SU-DHL-6 (cell line): ENCODE data around the gene FRRS1L.

Experiments used
- H2AFZ ChIP-seq: fragments of 200-600 bp; sonication (generic); 2 replicates; pipeline ENCODE4 v1.6.1; 2014; ENCODE audit warnings: low read depth, mild to moderate bottlenecking, moderate library complexity, mixed read lengths, antibody characterized with exemption, low read length; ENCODE audit not compliant: severe bottlenecking
- H3F3A ChIP-seq: fragments of 200-600 bp; shearing (Covaris generic); 2 replicates; pipeline ENCODE4 v1.6.0; 2016; ENCODE audit warnings: antibody characterized with exemption, mild to moderate bottlenecking; ENCODE audit not compliant: insufficient read depth
- H3K27ac ChIP-seq: fragments of 200-600 bp; sonication (generic); 2 replicates; pipeline ENCODE4 v1.5.1; 2016; ENCODE audit warnings: low read depth, mild to moderate bottlenecking, low read length, moderate library complexity, mixed read lengths
- H3K27me3 ChIP-seq: fragments of 200-600 bp; sonication (generic), shearing (Covaris generic); 2 replicates; pipeline ENCODE4 v1.6.0; 2014; ENCODE audit warnings: mild to moderate bottlenecking, low read length
- H3K36me3 ChIP-seq: fragments of 200-600 bp; sonication (generic); 2 replicates; pipeline ENCODE4 v1.6.1; 2014; ENCODE audit warnings: mild to moderate bottlenecking, low read length, mixed read lengths
- H3K4me2 ChIP-seq: fragments of 300-600, 200-600 bp; shearing (Covaris generic), sonication (generic); 2 replicates; pipeline ENCODE4 v1.6.0; 2014; ENCODE audit warnings: low read length, low read depth, mild to moderate bottlenecking; ENCODE audit not compliant: poor library complexity, severe bottlenecking
- H3K4me3 ChIP-seq: fragments of 200-600 bp; sonication (generic); 2 replicates; pipeline ENCODE4 v1.5.1; 2014; ENCODE audit warnings: antibody characterized with exemption, low read length, mild to moderate bottlenecking, mixed read lengths; ENCODE audit not compliant: insufficient read depth, poor library complexity, severe bottlenecking
- H3K79me2 ChIP-seq: fragments of 200-600 bp; sonication (generic); 2 replicates; pipeline ENCODE4 v1.6.1; 2014; ENCODE audit warnings: mild to moderate bottlenecking, low read length, moderate library complexity; ENCODE audit not compliant: insufficient read depth
- H3K9ac ChIP-seq: fragments of 200-600 bp; sonication (generic); 2 replicates; pipeline ENCODE4 v1.7.0; 2014; ENCODE audit warnings: mild to moderate bottlenecking, low read length
- H3K9me2 ChIP-seq: fragments of 200-600 bp; sonication (generic); replicated peaks from 2 replicates; pipeline ENCODE4 v1.6.1; 2014; ENCODE audit warnings: low read length; ENCODE audit not compliant: insufficient read depth
- H3K9me3 ChIP-seq: fragments of 200-600 bp; sonication (generic); 2 replicates; pipeline ENCODE4 v1.6.1; 2014; ENCODE audit warnings: low read length, mixed read lengths; ENCODE audit not compliant: insufficient read depth
- H4K20me1 ChIP-seq: fragments of 200-600 bp; sonication (generic); 2 replicates; pipeline ENCODE4 v1.6.1; 2014; ENCODE audit warnings: low read depth, mild to moderate bottlenecking, antibody characterized with exemption, low read length, moderate library complexity, mixed read lengths
- EZH2phosphoT487 ChIP-seq: fragments of 200-600 bp; sonication (generic), shearing (Covaris generic); conservative IDR thresholded peaks from 2 replicates; pipeline ENCODE4 v1.6.1; 2018; ENCODE audit warnings: mild to moderate bottlenecking, antibody characterized with exemption, low read length, moderate library complexity, mixed read lengths
- TF ChIP-seq, protein P1 (sequence below): fragments of 200-600 bp; sonication (generic); IDR thresholded peaks from one replicate; pipeline ENCODE4 v1.5.1; 2017; ENCODE audit warnings: antibody characterized with exemption, mild to moderate bottlenecking, low read length, moderate library complexity; ENCODE audit not compliant: insufficient read depth, poor library complexity, severe bottlenecking

Gene FRRS1L

DNA sequence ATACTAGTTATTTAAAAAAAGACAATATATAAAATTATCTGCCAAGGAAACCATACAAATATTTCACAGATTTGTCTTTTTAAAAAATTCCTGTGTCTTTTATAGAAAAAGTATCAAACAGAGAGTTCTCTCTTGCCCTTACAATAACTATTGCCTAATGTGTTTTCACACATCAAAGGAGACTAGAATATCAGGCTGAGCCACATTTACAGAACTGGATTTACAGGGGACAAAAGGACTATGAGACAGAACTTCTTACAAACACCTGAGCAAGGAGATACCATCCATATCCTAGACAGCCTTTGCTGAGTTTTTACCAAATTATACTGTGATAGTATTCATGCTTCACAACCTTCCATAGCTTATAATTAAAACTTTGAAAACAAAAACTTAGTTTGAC lies 81.5 kb downstream of the FRRS1L start:
- Histone ChIP-seq H3K4me3 (no peak overlapping the region), H3K79me2 (peaks cover 4% of the 10 kb centered on the region; the same call in 1 of the 2 replicates), H3K9me2 (no peaks in the 10 kb centered on the region), H3F3A (0 out of 2 replicates have a peak, but pooled peaks cover 3% of the 10 kb centered on the region), H3K27ac (no peak overlapping the region), H2AFZ (no peak overlapping the region), H4K20me1 (peaks cover 4% of the 10 kb centered on the region; the same call in 1 of the 2 replicates), H3K27me3 (no peaks in the 10 kb centered on the region), H3K9me3 (no peaks in the 10 kb centered on the region), H3K4me2 (no peak overlapping the region), H3K36me3 (peaks cover 76% of the 10 kb centered on the region), H3K9ac (no peak overlapping the region)
- TF ChIP-seq, protein P1, sequence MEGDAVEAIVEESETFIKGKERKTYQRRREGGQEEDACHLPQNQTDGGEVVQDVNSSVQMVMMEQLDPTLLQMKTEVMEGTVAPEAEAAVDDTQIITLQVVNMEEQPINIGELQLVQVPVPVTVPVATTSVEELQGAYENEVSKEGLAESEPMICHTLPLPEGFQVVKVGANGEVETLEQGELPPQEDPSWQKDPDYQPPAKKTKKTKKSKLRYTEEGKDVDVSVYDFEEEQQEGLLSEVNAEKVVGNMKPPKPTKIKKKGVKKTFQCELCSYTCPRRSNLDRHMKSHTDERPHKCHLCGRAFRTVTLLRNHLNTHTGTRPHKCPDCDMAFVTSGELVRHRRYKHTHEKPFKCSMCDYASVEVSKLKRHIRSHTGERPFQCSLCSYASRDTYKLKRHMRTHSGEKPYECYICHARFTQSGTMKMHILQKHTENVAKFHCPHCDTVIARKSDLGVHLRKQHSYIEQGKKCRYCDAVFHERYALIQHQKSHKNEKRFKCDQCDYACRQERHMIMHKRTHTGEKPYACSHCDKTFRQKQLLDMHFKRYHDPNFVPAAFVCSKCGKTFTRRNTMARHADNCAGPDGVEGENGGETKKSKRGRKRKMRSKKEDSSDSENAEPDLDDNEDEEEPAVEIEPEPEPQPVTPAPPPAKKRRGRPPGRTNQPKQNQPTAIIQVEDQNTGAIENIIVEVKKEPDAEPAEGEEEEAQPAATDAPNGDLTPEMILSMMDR, result no peak
- no peak for TF ChIP-seq EZH2phosphoT487

DNA sequence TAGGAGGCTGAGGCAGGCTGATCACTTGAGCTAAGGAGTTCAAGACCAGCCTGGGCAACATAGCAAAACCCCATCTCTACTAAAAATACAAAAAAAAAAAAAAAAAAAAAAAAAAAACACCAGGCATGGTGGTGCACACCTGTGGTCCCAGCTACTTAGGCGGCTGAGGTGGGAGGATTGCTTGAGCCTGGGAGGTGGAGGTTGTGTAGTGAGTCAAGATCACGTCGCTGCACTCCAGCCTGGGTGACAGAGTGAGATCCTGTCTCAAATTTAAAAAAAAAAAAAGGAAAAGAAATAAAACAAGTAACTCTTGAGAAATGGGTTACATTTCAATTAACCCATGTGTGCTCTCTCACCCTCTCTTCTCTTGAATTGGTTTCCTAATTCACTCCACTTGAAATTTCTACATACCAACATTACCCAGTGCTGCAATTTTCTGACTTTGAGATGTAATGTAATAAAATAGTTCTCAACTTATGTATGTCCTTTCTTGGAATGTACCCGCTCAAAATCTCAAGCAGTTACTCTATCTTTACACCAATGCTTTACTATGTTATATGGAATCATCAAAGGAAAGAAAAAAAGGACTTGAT lies 83.1 kb downstream of the FRRS1L start:
- H3K9me2 ChIP-seq, result no peaks in the 10 kb centered on the region
- no peak overlapping the region for H3K4me3 ChIP-seq
- H3K27me3 ChIP-seq, result no peaks in the 10 kb centered on the region
- no peak for TF ChIP-seq EZH2phosphoT487
- TF ChIP-seq, protein P1, result no peak
- H3K9ac ChIP-seq, result no peak overlapping the region
- H2AFZ ChIP-seq, result no peak overlapping the region
- H4K20me1 ChIP-seq, result peaks cover 4% of the 10 kb centered on the region; the same call in 1 of the 2 replicates
- peaks cover 81% of the 10 kb centered on the region for H3K36me3 ChIP-seq
- H3F3A ChIP-seq, result 0 out of 2 replicates have a peak, but pooled peaks cover 3% of the 10 kb centered on the region
- H3K79me2 ChIP-seq, result peaks cover 2% of the 10 kb centered on the region; the same call in 1 of the 2 replicates
- no peaks in the 10 kb centered on the region for H3K9me3 ChIP-seq
- no peak overlapping the region for H3K4me2 ChIP-seq
- H3K27ac ChIP-seq, result no peak overlapping the region

DNA sequence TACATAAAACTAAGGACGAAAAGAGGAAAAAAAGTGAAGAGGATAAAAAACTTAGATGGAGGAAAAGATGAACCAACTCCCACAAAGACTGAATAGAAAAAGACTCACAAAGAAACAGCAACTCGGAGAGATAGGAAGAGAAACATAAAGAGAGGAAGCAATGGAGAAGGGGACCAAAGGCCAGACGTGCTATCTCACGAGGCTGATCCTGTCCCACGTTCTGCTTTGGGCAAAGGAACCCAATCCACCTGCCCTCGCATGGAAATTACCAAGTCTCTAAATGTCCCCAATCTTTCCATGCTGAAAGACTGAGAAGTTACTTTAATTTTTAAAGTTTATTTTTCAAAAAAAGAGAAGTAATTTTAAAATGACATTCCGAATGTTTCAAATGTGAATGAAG lies 83.9 kb downstream of the FRRS1L start:
- H4K20me1 ChIP-seq, result peaks cover 4% of the 10 kb centered on the region; the same call in 1 of the 2 replicates
- H3K4me2 ChIP-seq, result no peak overlapping the region
- 0 out of 2 replicates have a peak, but pooled peaks cover 3% of the 10 kb centered on the region for H3F3A ChIP-seq
- H3K9me3 ChIP-seq, result no peaks in the 10 kb centered on the region
- H3K9ac ChIP-seq, result no peak overlapping the region
- no peak overlapping the region for H3K4me3 ChIP-seq
- TF ChIP-seq, protein P1, result no peak
- no peak for TF ChIP-seq EZH2phosphoT487
- no peaks in the 10 kb centered on the region for H3K9me2 ChIP-seq
- H3K27me3 ChIP-seq, result no peaks in the 10 kb centered on the region
- H3K36me3 ChIP-seq, result peaks cover 86% of the 10 kb centered on the region
- H3K79me2 ChIP-seq, result no peaks in the 10 kb centered on the region
- H2AFZ ChIP-seq, result no peak overlapping the region
- no peak overlapping the region for H3K27ac ChIP-seq
